Right hindlimb (tissue), 1 donor: Measurements from ENCODE around the gene TBC1D23.

Source experiments
- DNase-seq: peaks from one replicate; pipeline ENCODE4 v3.0.0-alpha.2; 2018

Gene TBC1D23

DNA sequence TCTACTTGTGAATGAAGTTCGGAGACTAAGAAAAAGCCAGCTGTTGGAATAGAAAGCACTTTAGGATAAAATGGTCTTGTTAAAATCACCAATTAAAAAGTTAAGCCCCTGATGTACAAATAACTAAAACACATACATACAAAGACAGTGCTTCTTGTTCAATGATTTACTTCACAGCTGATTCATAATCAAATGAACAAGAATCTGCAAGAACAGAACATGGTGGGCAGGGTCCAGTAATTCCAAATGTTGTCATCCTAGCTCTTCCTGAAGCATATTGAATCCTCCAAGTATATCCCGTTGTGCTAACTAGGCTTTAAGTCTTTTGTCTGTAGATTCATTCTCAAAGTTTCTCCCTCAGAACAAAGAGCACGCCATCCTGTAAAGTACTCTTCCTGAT, 98.2 kb downstream of the TBC1D23 start:
- DNase-seq = no peak

DNA sequence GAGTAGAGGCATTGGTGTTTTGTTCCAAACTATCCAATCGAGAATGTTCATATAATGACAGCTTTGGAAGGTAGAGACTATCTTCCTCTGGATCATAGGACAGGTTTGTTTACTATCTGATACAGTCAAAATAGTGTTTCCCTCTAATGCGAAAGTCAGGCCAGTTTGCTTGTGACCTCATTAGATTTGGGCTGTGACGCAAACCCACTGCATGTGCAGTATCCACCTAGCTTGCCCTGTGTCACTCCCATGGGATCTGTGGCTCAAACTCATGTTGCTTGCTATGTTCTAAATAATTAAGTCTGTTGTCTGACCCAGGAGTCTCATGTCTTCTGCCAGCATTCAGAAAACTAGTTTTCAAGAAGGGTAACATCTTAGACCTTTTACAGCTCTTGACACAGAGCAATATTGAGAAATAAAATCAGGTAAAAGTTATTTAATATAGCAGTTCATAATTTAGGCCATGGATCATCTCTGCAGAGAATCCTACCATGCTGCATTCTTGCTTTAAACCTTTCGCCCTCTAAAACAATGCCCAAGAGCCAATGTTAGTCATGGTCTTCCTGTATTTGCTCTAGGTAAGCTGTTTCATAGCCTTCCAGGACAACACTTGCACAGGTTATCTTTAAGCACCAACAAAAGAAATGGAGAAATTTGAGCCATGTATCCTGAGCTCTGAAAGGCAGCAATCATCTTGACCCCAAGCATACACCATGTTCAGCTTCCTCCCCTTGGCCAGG, 100.1 kb downstream of the TBC1D23 start:
- DNase-seq = no peak

DNA sequence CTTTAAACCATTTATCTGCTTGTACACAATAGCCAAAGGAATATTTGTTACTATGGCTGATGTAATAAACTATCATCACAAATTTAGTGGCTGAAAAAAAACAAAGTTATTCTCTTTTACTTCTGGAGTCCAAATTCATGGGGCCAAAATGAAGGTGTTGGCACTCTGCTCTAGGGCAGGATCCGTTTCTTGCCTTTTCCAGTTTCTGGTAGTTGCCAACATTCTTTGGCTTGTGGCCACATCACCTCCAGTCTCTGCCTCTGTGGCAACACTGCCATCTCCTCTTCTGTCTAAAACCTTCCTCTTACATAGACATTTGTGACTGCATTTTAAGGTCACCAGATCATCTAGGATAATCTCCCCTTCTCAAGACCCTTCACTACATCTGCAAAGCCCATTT, 101.1 kb downstream of the TBC1D23 start:
- DNase-seq = no peak

DNA sequence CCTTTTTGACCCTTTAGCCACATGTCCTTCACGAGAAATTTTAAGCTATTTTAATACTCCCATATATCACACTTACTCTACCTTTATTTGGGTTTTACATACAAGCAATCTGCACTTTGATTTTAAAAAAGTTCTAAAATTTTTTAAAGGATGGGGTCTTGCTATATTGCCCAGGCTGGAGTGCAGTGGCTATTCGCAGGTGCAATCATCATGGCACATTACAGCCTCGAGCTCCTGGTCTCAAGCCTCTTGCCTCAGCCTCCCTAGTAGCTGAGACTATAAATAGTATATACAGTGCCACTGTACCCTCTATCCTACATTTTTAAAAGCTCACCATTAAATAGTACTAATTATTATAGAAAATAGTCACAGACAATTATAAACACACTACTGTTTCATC, 103.6 kb downstream of the TBC1D23 start:
- DNase-seq = no peak

DNA sequence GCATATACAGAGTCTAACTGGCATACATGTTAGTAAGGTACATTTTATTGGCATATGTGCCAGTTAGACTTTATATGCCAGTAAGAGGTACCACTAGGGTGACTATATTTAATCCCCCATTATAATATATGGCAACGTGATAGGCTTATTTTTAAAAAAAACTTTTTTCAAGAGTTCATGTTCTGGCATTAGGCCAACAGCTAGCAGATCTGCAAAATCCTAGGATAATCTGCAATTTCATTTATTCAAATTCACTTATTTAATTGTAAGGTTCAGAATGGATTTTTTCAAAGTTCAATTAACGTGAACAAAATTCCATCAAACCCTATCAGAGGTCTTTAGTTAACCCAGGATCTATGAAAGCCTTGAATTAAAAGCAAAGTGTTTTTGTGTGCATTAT, 105.6 kb downstream of the TBC1D23 start:
- DNase-seq = no peak

DNA sequence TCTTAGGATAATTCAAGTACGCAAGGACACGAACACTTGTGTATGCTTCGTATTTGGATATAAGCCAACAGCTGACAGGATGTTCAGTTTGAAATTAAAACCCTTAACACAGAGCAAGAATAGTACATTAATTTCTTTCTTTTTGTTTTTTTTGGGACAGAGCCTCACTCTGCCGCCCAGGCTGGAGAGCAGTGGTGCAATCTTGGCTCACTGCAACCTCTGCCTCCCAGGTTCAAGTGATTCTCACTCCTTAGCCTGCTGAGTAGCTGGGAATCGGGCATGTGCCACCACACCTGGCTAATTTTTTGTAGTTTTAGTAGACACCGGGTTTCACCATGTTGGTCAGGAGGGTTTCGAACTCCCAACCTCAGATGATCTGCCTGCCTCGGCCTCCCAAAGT, 107.6 kb downstream of the TBC1D23 start:
- DNase-seq = no peak

DNA sequence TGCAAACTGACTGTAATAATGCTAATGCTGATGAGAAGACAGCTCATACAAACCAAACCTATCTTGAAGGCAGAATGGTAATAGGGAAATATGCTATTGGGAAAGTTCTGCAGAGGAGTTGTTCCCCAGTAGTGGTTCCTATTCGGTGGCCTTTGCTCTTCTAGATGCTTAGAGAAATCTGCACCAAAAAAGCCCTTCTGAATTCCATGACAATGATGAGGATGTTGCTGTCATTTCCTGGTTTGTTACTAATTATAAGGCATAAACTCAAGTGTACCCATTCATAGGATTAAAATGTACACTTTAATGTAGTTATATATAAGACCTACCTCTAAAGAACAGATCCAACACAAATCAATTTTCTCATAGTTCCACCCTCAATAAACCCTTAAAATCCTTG, 110.0 kb downstream of the TBC1D23 start:
- DNase-seq = no peak

DNA sequence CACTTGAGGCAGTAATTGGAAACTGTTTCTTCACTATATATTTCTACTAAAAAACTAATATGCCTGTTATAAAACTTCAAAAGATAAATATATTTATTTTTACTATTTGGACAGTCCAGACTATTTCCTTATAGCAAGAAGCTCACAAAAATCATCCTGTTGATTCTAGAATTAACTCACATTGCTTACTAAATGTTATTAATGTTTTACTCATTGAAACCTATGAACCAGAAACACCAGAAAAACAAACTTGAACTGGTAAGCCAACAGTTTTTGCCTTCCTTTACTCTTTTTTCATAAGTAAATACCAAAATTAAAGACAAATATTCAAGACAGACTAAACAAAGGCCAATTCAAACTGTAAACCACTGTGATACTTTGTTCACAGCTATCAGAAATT, 113.7 kb downstream of the TBC1D23 start:
- DNase-seq = no peak
